SU-DHL-6 (cell line): ENCODE results near the gene HBA1.
"Not testable (repeated sequence)": the region's sequence is repeated elsewhere in the genome, so short reads cannot be mapped to it uniquely, and the experiment has no call there.

Experiments
- H2AFZ ChIP-seq: fragments of 200-600 bp; sonication (generic); 2 replicates; pipeline ENCODE4 v1.6.1; 2014; ENCODE audit warnings: low read depth, mild to moderate bottlenecking, moderate library complexity, mixed read lengths, antibody characterized with exemption, low read length; ENCODE audit not compliant: severe bottlenecking
- H3F3A ChIP-seq: fragments of 200-600 bp; shearing (Covaris generic); 2 replicates; pipeline ENCODE4 v1.6.0; 2016; ENCODE audit warnings: antibody characterized with exemption, mild to moderate bottlenecking; ENCODE audit not compliant: insufficient read depth
- H3K27ac ChIP-seq: fragments of 200-600 bp; sonication (generic); 2 replicates; pipeline ENCODE4 v1.5.1; 2016; ENCODE audit warnings: low read depth, mild to moderate bottlenecking, low read length, moderate library complexity, mixed read lengths
- H3K27me3 ChIP-seq: fragments of 200-600 bp; sonication (generic), shearing (Covaris generic); 2 replicates; pipeline ENCODE4 v1.6.0; 2014; ENCODE audit warnings: mild to moderate bottlenecking, low read length
- H3K36me3 ChIP-seq: fragments of 200-600 bp; sonication (generic); 2 replicates; pipeline ENCODE4 v1.6.1; 2014; ENCODE audit warnings: mild to moderate bottlenecking, low read length, mixed read lengths
- H3K4me2 ChIP-seq: fragments of 300-600, 200-600 bp; shearing (Covaris generic), sonication (generic); 2 replicates; pipeline ENCODE4 v1.6.0; 2014; ENCODE audit warnings: low read length, low read depth, mild to moderate bottlenecking; ENCODE audit not compliant: poor library complexity, severe bottlenecking
- H3K4me3 ChIP-seq: fragments of 200-600 bp; sonication (generic); 2 replicates; pipeline ENCODE4 v1.5.1; 2014; ENCODE audit warnings: antibody characterized with exemption, low read length, mild to moderate bottlenecking, mixed read lengths; ENCODE audit not compliant: insufficient read depth, poor library complexity, severe bottlenecking
- H3K79me2 ChIP-seq: fragments of 200-600 bp; sonication (generic); 2 replicates; pipeline ENCODE4 v1.6.1; 2014; ENCODE audit warnings: mild to moderate bottlenecking, low read length, moderate library complexity; ENCODE audit not compliant: insufficient read depth
- H3K9ac ChIP-seq: fragments of 200-600 bp; sonication (generic); 2 replicates; pipeline ENCODE4 v1.7.0; 2014; ENCODE audit warnings: mild to moderate bottlenecking, low read length
- H3K9me2 ChIP-seq: fragments of 200-600 bp; sonication (generic); replicated peaks from 2 replicates; pipeline ENCODE4 v1.6.1; 2014; ENCODE audit warnings: low read length; ENCODE audit not compliant: insufficient read depth
- H3K9me3 ChIP-seq: fragments of 200-600 bp; sonication (generic); 2 replicates; pipeline ENCODE4 v1.6.1; 2014; ENCODE audit warnings: low read length, mixed read lengths; ENCODE audit not compliant: insufficient read depth
- H4K20me1 ChIP-seq: fragments of 200-600 bp; sonication (generic); 2 replicates; pipeline ENCODE4 v1.6.1; 2014; ENCODE audit warnings: low read depth, mild to moderate bottlenecking, antibody characterized with exemption, low read length, moderate library complexity, mixed read lengths
- EZH2phosphoT487 ChIP-seq: fragments of 200-600 bp; sonication (generic), shearing (Covaris generic); conservative IDR thresholded peaks from 2 replicates; pipeline ENCODE4 v1.6.1; 2018; ENCODE audit warnings: mild to moderate bottlenecking, antibody characterized with exemption, low read length, moderate library complexity, mixed read lengths
- TF ChIP-seq, protein P1 (sequence below): fragments of 200-600 bp; sonication (generic); IDR thresholded peaks from one replicate; pipeline ENCODE4 v1.5.1; 2017; ENCODE audit warnings: antibody characterized with exemption, mild to moderate bottlenecking, low read length, moderate library complexity; ENCODE audit not compliant: insufficient read depth, poor library complexity, severe bottlenecking

Gene HBA1

DNA sequence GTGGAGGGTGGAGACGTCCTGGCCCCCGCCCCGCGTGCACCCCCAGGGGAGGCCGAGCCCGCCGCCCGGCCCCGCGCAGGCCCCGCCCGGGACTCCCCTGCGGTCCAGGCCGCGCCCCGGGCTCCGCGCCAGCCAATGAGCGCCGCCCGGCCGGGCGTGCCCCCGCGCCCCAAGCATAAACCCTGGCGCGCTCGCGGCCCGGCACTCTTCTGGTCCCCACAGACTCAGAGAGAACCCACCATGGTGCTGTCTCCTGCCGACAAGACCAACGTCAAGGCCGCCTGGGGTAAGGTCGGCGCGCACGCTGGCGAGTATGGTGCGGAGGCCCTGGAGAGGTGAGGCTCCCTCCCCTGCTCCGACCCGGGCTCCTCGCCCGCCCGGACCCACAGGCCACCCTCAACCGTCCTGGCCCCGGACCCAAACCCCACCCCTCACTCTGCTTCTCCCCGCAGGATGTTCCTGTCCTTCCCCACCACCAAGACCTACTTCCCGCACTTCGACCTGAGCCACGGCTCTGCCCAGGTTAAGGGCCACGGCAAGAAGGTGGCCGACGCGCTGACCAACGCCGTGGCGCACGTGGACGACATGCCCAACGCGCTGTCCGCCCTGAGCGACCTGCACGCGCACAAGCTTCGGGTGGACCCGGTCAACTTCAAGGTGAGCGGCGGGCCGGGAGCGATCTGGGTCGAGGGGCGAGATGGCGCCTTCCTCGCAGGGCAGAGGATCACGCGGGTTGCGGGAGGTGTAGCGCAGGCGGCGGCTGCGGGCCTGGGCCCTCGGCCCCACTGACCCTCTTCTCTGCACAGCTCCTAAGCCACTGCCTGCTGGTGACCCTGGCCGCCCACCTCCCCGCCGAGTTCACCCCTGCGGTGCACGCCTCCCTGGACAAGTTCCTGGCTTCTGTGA lies at the start of gene HBA1:
Gene HBA1, plus strand, starts transcription at position 204 of the 906 bp plus-strand sequence. Its CDS starts 37 bp downstream, at position 241.
- not testable (repeated sequence) for H3K9me2 ChIP-seq, H4K20me1 ChIP-seq, H3K4me2 ChIP-seq, H3K9ac ChIP-seq, H2AFZ ChIP-seq, H3K27me3 ChIP-seq, H3K36me3 ChIP-seq, H3F3A ChIP-seq, H3K79me2 ChIP-seq, H3K4me3 ChIP-seq, H3K9me3 ChIP-seq, H3K27ac ChIP-seq

DNA sequence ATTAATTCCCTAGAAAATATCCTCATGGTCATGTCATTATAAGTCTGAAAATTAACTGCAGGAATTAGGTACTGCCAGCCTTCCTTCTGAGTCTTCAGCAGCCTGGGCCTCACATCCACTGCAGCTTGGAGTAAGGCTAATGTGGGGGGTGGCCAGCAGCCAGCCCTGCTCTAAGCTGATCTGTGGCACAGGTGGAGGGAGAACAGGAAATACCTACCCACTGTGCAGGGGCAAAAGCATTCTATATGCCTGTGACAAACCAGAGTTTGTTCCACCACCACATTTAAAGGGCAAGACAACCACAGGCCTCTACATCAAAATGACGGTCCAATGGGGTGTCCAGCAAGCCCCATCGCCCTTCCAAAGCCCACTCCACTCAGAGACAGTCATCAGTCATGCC lies 47.4 kb upstream of the HBA1 start:
- Histone ChIP-seq H3K27me3 (no peaks in the 10 kb centered on the region), H2AFZ (no peak overlapping the region), H3K9me2 (no peaks in the 10 kb centered on the region), H3K36me3 (no peaks in the 10 kb centered on the region), H3F3A (peaks cover 2% of the 10 kb centered on the region; the same call in 1 of the 2 replicates), H3K9me3 (no peaks in the 10 kb centered on the region), H3K4me2 (no peak overlapping the region), H3K27ac (no peak overlapping the region), H4K20me1 (no peaks in the 10 kb centered on the region), H3K9ac (no peak overlapping the region), H3K79me2 (peaks cover 52% of the 10 kb centered on the region), H3K4me3 (no peak overlapping the region)
- TF ChIP-seq, protein P1, sequence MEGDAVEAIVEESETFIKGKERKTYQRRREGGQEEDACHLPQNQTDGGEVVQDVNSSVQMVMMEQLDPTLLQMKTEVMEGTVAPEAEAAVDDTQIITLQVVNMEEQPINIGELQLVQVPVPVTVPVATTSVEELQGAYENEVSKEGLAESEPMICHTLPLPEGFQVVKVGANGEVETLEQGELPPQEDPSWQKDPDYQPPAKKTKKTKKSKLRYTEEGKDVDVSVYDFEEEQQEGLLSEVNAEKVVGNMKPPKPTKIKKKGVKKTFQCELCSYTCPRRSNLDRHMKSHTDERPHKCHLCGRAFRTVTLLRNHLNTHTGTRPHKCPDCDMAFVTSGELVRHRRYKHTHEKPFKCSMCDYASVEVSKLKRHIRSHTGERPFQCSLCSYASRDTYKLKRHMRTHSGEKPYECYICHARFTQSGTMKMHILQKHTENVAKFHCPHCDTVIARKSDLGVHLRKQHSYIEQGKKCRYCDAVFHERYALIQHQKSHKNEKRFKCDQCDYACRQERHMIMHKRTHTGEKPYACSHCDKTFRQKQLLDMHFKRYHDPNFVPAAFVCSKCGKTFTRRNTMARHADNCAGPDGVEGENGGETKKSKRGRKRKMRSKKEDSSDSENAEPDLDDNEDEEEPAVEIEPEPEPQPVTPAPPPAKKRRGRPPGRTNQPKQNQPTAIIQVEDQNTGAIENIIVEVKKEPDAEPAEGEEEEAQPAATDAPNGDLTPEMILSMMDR = no peak
- TF ChIP-seq EZH2phosphoT487 = no peak

DNA sequence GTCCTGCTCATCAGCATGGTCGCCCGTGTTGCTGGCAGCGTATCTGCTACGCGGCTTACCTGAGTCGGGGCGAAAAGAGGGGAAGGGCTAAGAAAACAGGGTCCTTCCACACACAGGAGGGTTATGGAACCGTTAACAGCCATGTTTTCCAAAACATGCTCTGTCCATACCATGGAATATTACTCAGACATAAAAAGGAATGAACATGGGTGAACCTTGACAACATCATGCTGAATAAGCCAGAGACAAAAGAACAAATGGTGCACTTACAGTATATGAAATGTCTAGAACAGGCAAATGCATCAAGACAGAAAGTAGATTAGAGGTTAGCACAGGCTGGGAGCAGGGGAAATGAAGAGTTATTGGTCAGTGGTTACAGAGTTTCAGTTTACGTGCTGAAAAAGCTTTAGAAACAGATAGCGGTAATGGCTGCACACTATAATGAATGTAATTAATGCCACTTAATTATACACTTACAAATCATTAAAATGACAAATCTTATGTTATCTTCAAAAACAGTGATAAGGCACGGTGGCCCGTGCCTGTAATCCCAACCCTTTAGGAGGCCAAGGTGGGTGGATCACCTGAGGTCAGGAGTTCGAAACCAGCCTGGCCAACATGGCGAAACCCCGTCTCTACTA lies 45.8 kb upstream of the HBA1 start:
- H3K79me2 ChIP-seq = peaks cover 59% of the 10 kb centered on the region
- H4K20me1 ChIP-seq = no peaks in the 10 kb centered on the region
- H3K9me2 ChIP-seq = no peaks in the 10 kb centered on the region
- no peaks in the 10 kb centered on the region for H3K9me3 ChIP-seq
- no peak overlapping the region for H3K4me2 ChIP-seq
- H3K27me3 ChIP-seq = no peaks in the 10 kb centered on the region
- no peak overlapping the region for H3K27ac ChIP-seq
- no peaks in the 10 kb centered on the region for H3K36me3 ChIP-seq
- H2AFZ ChIP-seq = no peak overlapping the region
- H3F3A ChIP-seq = peaks cover 5% of the 10 kb centered on the region; the same call in 1 of the 2 replicates
- H3K4me3 ChIP-seq = no peak overlapping the region
- TF ChIP-seq EZH2phosphoT487 = no peak
- TF ChIP-seq, protein P1 = no peak
- no peak overlapping the region for H3K9ac ChIP-seq

DNA sequence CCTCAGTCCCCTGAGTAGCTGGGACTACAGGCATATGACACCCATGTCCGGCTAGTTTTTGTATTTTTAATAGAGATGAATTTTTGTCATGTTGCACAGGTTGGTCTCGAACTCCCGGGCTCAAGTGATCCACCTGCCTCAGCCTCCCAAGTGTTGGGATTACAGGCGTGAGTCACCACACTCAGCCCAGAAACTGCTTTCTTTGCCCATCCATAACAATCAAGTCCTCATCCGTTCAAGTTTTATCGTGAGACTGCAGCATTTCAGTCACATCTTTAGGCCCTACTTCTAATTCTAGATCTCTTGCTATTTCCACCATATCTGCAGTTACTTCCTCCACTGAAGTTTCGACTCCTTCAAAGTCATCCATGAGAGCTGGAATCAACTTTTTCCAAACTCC lies 44.4 kb upstream of the HBA1 start:
- Histone ChIP-seq H3F3A (peaks cover 5% of the 10 kb centered on the region), H3K79me2 (peaks cover 71% of the 10 kb centered on the region), H3K27ac (no peak overlapping the region), H2AFZ (no peak overlapping the region), H3K4me3 (no peak overlapping the region), H4K20me1 (no peaks in the 10 kb centered on the region), H3K9ac (no peak overlapping the region), H3K9me2 (no peaks in the 10 kb centered on the region), H3K27me3 (no peaks in the 10 kb centered on the region), H3K4me2 (no peak overlapping the region), H3K36me3 (no peaks in the 10 kb centered on the region), H3K9me3 (no peaks in the 10 kb centered on the region)
- TF ChIP-seq, protein P1 = no peak
- no peak for TF ChIP-seq EZH2phosphoT487
